Myometrial cell (primary cell): Measurements from ENCODE around the gene PAPLN. TPM values are rescaled to one million over a fixed set of nuclear protein-coding genes. Genes with fewer than 3 reads are reported as not detected.

ENCODE experiments used
- total RNA-seq: library from RNA; depleted of rRNA; stranded (reverse); fragments of >200 nt; gene quantifications from 2 replicates; pipeline ENCODE4 v1.2.3, GENCODE V29; 2015

PAPLN gene, protein sequence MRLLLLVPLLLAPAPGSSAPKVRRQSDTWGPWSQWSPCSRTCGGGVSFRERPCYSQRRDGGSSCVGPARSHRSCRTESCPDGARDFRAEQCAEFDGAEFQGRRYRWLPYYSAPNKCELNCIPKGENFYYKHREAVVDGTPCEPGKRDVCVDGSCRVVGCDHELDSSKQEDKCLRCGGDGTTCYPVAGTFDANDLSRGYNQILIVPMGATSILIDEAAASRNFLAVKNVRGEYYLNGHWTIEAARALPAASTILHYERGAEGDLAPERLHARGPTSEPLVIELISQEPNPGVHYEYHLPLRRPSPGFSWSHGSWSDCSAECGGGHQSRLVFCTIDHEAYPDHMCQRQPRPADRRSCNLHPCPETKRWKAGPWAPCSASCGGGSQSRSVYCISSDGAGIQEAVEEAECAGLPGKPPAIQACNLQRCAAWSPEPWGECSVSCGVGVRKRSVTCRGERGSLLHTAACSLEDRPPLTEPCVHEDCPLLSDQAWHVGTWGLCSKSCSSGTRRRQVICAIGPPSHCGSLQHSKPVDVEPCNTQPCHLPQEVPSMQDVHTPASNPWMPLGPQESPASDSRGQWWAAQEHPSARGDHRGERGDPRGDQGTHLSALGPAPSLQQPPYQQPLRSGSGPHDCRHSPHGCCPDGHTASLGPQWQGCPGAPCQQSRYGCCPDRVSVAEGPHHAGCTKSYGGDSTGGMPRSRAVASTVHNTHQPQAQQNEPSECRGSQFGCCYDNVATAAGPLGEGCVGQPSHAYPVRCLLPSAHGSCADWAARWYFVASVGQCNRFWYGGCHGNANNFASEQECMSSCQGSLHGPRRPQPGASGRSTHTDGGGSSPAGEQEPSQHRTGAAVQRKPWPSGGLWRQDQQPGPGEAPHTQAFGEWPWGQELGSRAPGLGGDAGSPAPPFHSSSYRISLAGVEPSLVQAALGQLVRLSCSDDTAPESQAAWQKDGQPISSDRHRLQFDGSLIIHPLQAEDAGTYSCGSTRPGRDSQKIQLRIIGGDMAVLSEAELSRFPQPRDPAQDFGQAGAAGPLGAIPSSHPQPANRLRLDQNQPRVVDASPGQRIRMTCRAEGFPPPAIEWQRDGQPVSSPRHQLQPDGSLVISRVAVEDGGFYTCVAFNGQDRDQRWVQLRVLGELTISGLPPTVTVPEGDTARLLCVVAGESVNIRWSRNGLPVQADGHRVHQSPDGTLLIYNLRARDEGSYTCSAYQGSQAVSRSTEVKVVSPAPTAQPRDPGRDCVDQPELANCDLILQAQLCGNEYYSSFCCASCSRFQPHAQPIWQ
- 5.2 and 8.3 TPM in 2 replicates for total RNA-seq

DNA sequence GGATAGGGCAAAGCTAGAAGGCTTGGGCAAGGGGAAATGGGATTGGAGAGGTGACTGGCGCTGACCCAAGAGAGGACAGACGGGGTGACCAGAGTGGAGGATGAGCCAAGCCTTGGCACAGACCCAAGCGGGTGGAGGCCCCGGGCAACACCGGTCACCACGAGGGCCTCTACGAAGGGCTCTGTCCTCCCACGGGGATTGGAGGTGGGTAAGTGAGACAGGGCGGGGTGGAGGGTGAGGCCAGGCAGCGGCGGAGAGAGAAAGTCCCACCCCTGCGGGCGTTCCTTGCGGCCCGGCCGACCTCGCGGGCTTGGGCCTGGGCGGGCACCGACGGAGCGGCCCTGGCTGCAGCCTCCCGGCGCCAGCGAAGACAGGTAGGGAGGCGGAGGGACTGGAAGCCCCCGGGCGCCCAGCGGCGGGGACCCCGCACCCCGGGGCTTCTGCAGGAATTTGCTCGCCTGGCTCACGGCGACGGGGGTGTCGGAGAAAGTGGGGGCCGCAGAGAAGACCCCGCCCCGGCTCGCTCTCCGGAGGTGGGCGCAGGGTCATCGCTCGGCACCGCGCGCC lies at the start of gene PAPLN:
PAPLN (plus strand) TSS at position 288 of the 567 bp plus-strand sequence. CDS start 2,273 bp downstream, outside the sequence.

Other genes starting within 250 kb of the PAPLN start
- 15.8 and 17.3 TPM in 2 replicates for gene ZFYVE1, start 210.4 kb upstream of the PAPLN start, total RNA-seq
- gene RBM25, start 179.0 kb upstream of the PAPLN start, total RNA-seq: 14.7 and 20.0 TPM in 2 replicates
- 39.2 and 51.9 TPM in 2 replicates for gene PSEN1, start 101.0 kb upstream of the PAPLN start, total RNA-seq
- gene NUMB, start 221.0 kb downstream of the PAPLN start, total RNA-seq: 32.3 and 42.0 TPM in 2 replicates